ENCODE results near the gene TMEM41A. TPM values are rescaled to one million over a fixed set of nuclear protein-coding genes. Genes with fewer than 3 reads are reported as not detected.

Gene TMEM41A
- total RNA-seq, 2 donors from 2014 or later, result 10.8 to 17.0 TPM

- no peak overlapping the region for H3K27ac ChIP-seq
- no peaks in the 10 kb centered on the region for H3K27me3 ChIP-seq (replicated peaks; ENCODE audit: insufficient read depth)
- no peak for DNase-seq (ENCODE audit: low spot score)
- TF ChIP-seq, protein P1, sequence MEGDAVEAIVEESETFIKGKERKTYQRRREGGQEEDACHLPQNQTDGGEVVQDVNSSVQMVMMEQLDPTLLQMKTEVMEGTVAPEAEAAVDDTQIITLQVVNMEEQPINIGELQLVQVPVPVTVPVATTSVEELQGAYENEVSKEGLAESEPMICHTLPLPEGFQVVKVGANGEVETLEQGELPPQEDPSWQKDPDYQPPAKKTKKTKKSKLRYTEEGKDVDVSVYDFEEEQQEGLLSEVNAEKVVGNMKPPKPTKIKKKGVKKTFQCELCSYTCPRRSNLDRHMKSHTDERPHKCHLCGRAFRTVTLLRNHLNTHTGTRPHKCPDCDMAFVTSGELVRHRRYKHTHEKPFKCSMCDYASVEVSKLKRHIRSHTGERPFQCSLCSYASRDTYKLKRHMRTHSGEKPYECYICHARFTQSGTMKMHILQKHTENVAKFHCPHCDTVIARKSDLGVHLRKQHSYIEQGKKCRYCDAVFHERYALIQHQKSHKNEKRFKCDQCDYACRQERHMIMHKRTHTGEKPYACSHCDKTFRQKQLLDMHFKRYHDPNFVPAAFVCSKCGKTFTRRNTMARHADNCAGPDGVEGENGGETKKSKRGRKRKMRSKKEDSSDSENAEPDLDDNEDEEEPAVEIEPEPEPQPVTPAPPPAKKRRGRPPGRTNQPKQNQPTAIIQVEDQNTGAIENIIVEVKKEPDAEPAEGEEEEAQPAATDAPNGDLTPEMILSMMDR (IDR thresholded peaks at IDR 0.05), result no peak
- no peak for ATAC-seq (ENCODE audit: insufficient number of reproducible peaks, low FRiP score, low read depth)
- no peaks in the 10 kb centered on the region for H3K9me3 ChIP-seq
- no peak overlapping the region for H3K4me3 ChIP-seq
- no peaks in the 10 kb centered on the region for H3K4me1 ChIP-seq (ENCODE audit: control insufficient read depth in 1 of 2, low read depth in 2 of 2)
- H3K36me3 ChIP-seq, result no peaks in the 10 kb centered on the region
These were observed 9.0 kb upstream of the TMEM41A start for GRCh38 chr3:185507883-185508282.

- no peaks in the 10 kb centered on the region for H3K27me3 ChIP-seq (replicated peaks; ENCODE audit: insufficient read depth)
- TF ChIP-seq, protein P1 (IDR thresholded peaks at IDR 0.05), result no peak
- H3K27ac ChIP-seq, result no peak overlapping the region
- no peak for ATAC-seq (ENCODE audit: insufficient number of reproducible peaks, low FRiP score, low read depth)
- H3K4me1 ChIP-seq (ENCODE audit: control insufficient read depth in 1 of 2, low read depth in 2 of 2), result no peaks in the 10 kb centered on the region
- no peak overlapping the region for H3K4me3 ChIP-seq
- no peaks in the 10 kb centered on the region for H3K9me3 ChIP-seq
- DNase-seq (ENCODE audit: low spot score), result no peak
- H3K36me3 ChIP-seq, result no peaks in the 10 kb centered on the region
These were observed 5.8 kb upstream of the TMEM41A start for GRCh38 chr3:185504636-185505035.

GRCh38 chr3:185503521-185503920, 4.7 kb upstream of the TMEM41A start:
- Histone ChIP-seq H3K4me3 (no peak overlapping the region), H3K36me3 (no peaks in the 10 kb centered on the region), H3K27ac (no peak overlapping the region), H3K27me3 (replicated peaks; ENCODE audit: insufficient read depth) (no peaks in the 10 kb centered on the region), H3K4me1 (ENCODE audit: control insufficient read depth in 1 of 2, low read depth in 2 of 2) (peaks cover 0 to 3% of the 10 kb centered on the region in 2 donors), H3K9me3 (no peaks in the 10 kb centered on the region)
- ATAC-seq (ENCODE audit: insufficient number of reproducible peaks, low FRiP score, low read depth), result no peak
- TF ChIP-seq, protein P1 (IDR thresholded peaks at IDR 0.05), result no peak
- DNase-seq (ENCODE audit: low spot score), result no peak

- Histone ChIP-seq H3K27ac (no peak overlapping the region), H3K27me3 (replicated peaks; ENCODE audit: insufficient read depth) (no peaks in the 10 kb centered on the region), H3K9me3 (no peaks in the 10 kb centered on the region), H3K4me3 (no peak overlapping the region), H3K36me3 (no peaks in the 10 kb centered on the region), H3K4me1 (ENCODE audit: control insufficient read depth in 1 of 2, low read depth in 2 of 2) (peaks cover 0 to 3% of the 10 kb centered on the region in 2 donors)
- TF ChIP-seq, protein P1 (IDR thresholded peaks at IDR 0.05), result no peak
- DNase-seq (ENCODE audit: low spot score), result no peak
- ATAC-seq (ENCODE audit: insufficient number of reproducible peaks, low FRiP score, low read depth), result no peak
These were observed 4.2 kb upstream of the TMEM41A start for GRCh38 chr3:185502987-185503386.

GRCh38 chr3:185490241-185490640, 8.6 kb downstream of the TMEM41A start:
- peaks cover 22% of the 10 kb centered on the region for H3K36me3 ChIP-seq
- no peak for ATAC-seq (ENCODE audit: insufficient number of reproducible peaks, low FRiP score, low read depth)

More at GRCh38 chr3:185490241-185490640, 8.6 kb downstream of the TMEM41A start:
- H3K4me3 ChIP-seq, result no peak overlapping the region
- no peak for DNase-seq (ENCODE audit: low spot score)
- no peaks in the 10 kb centered on the region for H3K9me3 ChIP-seq
- TF ChIP-seq, protein P1 (IDR thresholded peaks at IDR 0.05), result no peak
- no peaks in the 10 kb centered on the region for H3K4me1 ChIP-seq (ENCODE audit: control insufficient read depth in 1 of 2, low read depth in 2 of 2)
- no peaks in the 10 kb centered on the region for H3K27me3 ChIP-seq (replicated peaks; ENCODE audit: insufficient read depth)
- no peak overlapping the region for H3K27ac ChIP-seq

All from thoracic aorta (tissue), 2 donors.